GM21423 (cell line): ENCODE measurements around the gene SPG11.
"Not testable (repeated sequence)": the region's sequence is repeated elsewhere in the genome, so short reads cannot be mapped to it uniquely, and the experiment has no call there.

Experiments used
- ATAC-seq: cut with Tn5 transposase; IDR thresholded peaks from one replicate; pipeline ENCODE4 v1.9.1; 2021; ENCODE audit warnings: mild to moderate bottlenecking, moderate library complexity; ENCODE audit not compliant: unreplicated experiment

Gene SPG11

GRCh38 chr15:44682809-44683682, 19.6 kb upstream of the SPG11 start:
- ATAC-seq, result not testable (repeated sequence)

GRCh38 chr15:44682211-44682610, 18.7 kb upstream of the SPG11 start:
- ATAC-seq, result no peak

DNA sequence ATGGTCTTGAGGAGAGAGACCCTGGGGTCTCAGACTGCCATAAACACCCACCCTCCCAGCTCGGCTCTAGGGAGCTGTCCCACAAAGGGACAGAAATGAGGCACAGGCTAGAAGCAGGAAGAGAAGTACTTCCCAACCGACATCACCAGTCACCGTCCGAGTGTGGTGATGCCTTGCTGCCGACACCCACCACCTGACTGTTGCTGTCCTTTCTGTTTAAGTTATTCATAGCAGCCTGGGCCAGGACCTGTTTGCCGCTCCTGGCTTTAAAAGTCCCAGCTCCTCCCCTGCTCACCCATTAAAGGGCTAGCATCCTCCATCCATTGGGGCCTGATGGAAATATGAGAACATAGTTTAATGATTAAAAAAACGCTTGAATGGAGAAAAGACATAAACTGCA, 13.2 kb upstream of the SPG11 start:
- peak; percentile 49 for ATAC-seq

DNA sequence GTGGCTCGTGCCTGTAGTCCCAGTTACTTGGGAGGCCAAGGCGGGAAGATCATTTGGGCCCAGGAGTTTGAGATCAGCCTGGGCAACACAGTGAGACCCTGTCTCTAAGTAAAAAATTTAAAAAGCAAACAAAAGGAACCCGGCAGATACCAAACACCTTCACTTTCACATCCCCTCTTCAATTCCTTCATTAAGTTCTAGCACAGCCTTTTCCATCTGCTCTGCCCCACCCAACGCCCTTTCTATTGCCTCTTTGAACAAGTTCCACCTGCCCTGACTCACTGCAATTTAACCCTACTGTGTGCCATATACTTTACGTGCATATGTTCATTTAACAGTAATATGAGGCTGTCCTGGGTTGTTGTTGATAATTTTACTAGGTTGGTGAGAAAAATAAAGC, 12.4 kb upstream of the SPG11 start:
- no peak for ATAC-seq

- ATAC-seq, result no peak
These were observed 10.2 kb upstream of the SPG11 start for GRCh38 chr15:44673639-44674038.

GRCh38 chr15:44670087-44670950, 6.9 kb upstream of the SPG11 start:
- ATAC-seq, result no peak

GRCh38 chr15:44668921-44669320, 5.5 kb upstream of the SPG11 start:
- no peak for ATAC-seq

DNA sequence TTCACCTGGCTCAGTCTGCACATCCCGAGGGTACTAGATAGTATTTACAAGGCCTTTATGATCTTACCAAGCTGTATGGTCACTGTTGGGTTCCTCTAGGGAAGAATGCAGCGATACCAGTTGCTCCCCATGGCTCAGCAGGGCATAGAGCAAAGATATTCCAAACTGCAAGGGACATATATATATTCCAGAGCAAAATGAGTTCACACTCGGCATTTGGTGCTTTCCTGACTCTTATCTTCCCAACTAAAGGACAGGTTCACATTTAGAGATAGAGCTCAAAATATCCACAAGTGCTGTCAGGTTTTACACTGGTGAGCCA, 3.5 kb upstream of the SPG11 start:
- no peak for ATAC-seq

DNA sequence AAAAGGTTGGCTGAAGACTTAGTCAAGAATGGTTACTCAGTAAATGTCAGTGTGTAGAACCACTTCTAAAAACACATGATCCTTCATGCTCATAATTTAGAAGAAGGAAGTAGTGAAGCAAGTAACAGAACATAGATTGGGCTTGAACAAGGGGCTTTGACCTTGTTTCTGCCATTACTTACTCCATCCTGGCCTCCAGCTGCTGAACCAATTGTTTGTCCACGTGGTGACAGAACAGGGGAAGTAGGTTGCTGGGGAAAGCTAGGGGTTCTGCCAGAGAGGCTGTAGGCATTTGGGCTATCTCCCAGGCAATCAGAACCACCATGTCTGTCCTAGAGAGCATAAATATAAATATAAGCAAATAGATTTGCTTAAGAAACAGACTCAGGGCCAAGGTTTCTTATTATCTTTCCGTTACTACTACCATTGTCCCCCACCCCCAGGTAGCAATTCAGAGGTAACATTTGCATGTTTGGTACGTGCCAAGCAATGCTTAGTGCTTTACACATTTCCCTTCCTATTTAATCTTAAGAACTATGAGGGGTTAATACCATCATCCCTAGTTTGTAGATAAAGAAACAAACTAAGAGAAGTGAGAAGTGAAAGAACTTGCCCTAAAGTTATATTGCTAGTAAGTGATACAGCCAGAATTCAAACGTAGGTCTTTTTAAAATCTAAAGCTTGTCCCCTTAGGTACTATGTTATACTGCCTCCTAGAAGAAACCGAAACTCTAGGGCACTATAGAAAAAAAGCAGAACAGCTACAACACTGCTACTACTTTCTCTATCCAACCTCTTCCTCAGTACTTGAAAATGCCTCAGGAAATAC, 3.0 kb upstream of the SPG11 start:
- peak; percentile 28 for ATAC-seq

- ATAC-seq, result peak; percentile 46
These were observed 718 bp downstream of the SPG11 start for GRCh38 chr15:44662478-44663409.

DNA sequence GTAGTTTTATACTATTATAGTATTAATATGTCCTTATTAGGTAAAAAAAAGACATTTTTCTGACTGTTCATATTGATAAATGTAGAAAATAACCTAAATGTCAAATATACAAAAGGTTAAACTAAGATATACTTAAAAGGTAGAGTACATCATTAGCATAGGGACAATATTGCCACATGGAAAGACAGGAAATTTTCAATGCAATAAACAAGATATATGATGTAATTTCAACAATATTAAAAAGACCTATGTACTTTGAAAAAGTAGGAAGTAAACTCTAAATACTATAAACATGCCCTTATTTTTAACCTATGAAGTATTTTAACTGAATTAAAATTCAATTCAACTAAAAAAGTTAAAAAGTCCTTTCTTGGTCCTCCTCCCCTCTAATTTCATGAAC, 1.9 kb downstream of the SPG11 start:
- no peak for ATAC-seq

DNA sequence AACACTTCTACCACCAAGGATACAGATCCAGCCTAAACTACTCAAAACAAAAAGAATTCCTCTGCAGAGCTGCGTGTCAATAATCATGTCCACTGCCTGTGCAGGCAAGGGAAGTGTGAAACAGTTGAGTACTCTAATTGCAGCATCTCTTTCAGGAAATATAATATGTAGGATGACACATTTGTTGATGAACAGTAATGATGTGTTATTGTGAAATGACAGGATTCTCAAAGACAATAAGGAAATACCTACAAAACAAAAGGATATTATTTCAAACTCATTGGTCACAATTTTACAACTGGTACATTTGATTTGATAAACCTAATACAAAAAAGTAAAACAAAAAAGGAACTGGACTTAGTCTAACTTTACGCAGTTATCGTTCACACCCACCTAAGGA, 4.4 kb downstream of the SPG11 start:
- ATAC-seq, result no peak

- ATAC-seq, result no peak
These were observed 6.1 kb downstream of the SPG11 start for GRCh38 chr15:44657378-44657777.

DNA sequence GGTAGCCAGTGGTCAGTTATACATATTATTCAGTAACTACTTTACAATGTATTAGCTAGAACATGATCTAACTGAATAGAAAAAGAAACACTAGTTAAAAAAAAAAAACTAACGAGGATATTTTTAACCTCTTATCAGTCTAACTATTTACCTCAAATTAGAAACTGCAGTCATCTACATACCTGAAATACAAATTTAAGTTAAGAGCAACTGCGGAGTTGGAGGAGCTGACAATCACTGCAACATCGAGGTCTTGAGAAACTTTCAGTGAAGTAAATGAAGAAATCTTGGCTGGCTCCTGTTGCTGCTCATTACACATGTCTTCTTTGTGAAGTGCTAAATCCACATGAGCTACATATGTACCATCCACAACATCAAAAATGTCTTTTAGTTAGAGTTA, 6.5 kb downstream of the SPG11 start:
- ATAC-seq, result no peak

- ATAC-seq, result no peak
These were observed 7.2 kb downstream of the SPG11 start for GRCh38 chr15:44656298-44656697.

GRCh38 chr15:44654858-44655257, 8.6 kb downstream of the SPG11 start:
- ATAC-seq, result no peak

DNA sequence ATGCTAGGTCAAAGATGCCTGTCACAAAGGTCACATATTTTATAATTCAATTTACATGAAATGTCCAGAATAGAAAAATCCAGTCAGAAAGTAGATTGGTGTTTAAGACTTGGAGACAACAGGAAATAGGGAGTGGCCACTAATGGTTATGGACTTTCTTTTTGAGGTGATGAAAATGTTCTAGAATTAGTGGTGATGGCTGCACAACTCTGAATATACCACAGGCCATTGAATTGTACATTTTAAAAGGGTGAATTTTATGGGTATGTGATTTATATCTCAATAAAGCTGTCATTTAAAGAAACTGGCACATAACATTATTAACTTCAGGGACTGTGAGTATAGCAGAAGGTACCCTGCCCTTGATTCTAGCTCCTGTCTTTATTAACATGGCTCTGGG, 15.8 kb downstream of the SPG11 start:
- no peak for ATAC-seq

- ATAC-seq, result no peak
These were observed 16.4 kb downstream of the SPG11 start for GRCh38 chr15:44647036-44647435.

DNA sequence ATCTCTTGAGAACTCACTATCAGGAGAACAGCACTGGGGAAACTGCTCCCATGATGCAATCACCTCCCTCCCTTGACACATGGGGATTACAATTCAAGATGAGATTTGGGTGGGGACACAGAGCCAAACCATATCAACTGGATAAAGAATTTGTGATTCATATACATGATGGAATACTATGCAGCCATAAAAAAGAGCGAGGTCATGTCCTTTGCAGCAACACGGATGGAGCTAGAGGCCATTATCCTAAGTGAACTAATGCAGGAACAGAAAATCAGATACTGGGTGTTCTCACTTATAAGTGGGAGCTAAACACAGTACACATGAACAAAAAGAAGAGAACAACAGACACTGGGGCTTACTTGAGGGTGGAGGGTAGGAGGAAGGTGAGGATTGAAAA, 17.0 kb downstream of the SPG11 start:
- no peak for ATAC-seq

GRCh38 chr15:44641651-44642050, 21.8 kb downstream of the SPG11 start:
- no peak for ATAC-seq
